Measurements from ENCODE around the gene ZBTB7C.

DNA sequence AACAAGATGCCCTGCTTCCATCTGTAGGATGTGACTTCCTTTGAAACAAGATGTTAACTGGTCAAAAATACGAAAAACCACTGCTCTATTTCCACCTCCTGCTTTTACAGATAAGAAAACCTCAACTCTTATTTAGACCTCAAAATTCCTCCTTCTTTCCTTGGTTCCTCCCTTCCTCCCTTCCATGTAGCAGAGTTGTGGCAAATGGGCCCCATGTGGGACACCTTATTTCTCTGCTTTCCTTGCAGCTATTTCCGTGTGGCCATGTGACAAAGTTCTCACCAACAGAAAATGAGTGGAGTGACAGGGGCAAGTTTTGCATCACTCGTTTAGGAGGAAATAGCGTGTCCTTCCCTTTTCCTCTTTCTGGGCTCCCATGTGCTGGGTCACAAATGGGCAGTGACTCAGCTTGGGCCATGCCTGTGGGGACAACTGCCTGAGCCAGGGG is 409.4 kb downstream of the ZBTB7C start:
- TF ChIP-seq, protein P1, sequence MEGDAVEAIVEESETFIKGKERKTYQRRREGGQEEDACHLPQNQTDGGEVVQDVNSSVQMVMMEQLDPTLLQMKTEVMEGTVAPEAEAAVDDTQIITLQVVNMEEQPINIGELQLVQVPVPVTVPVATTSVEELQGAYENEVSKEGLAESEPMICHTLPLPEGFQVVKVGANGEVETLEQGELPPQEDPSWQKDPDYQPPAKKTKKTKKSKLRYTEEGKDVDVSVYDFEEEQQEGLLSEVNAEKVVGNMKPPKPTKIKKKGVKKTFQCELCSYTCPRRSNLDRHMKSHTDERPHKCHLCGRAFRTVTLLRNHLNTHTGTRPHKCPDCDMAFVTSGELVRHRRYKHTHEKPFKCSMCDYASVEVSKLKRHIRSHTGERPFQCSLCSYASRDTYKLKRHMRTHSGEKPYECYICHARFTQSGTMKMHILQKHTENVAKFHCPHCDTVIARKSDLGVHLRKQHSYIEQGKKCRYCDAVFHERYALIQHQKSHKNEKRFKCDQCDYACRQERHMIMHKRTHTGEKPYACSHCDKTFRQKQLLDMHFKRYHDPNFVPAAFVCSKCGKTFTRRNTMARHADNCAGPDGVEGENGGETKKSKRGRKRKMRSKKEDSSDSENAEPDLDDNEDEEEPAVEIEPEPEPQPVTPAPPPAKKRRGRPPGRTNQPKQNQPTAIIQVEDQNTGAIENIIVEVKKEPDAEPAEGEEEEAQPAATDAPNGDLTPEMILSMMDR (IDR thresholded peaks at IDR 0.05), result no peak
- TF ChIP-seq POLR2A (IDR thresholded peaks at IDR 0.05) (no peak), POLR2AphosphoS5 (IDR thresholded peaks at IDR 0.05) (no peak)
